ENCODE results near the gene JCAD. TPM values are rescaled to one million over a fixed set of nuclear protein-coding genes. Genes with fewer than 3 reads are reported as not detected.

JCAD gene
- total RNA-seq, 1 experiment from 2014 or later, result 0.77 TPM

GRCh38 chr10:30036341-30036740 is 23.0 kb downstream of the JCAD start:
- Histone ChIP-seq H3K27ac (ENCODE audit: insufficient read length, low read depth, low read length) (no peak overlapping the region), H3K56ac (ENCODE audit: insufficient read length, low read depth, low read length) (no peak overlapping the region), H3K27me3 (ENCODE audit: insufficient read depth, low read length) (no peaks in the 10 kb centered on the region), H4K20me1 (ENCODE audit: control insufficient read depth, insufficient read depth, insufficient read length) (no peaks in the 10 kb centered on the region), H3K23ac (ENCODE audit: insufficient read length, low read depth, low read length) (no peak overlapping the region), H3K4ac (ENCODE audit: low read depth, low read length) (no peak overlapping the region), H2BK12ac (ENCODE audit: insufficient read length, low read depth, low read length) (no peak overlapping the region), H4K5ac (ENCODE audit: insufficient read length, low read depth, low read length) (no peak overlapping the region), H3K9me3 (ENCODE audit: control insufficient read depth, low read depth, low read length) (no peaks in the 10 kb centered on the region), H2AK5ac (ENCODE audit: insufficient read length, low read length) (no peak overlapping the region), H3K9ac (ENCODE audit: extremely low read depth, insufficient read length, low read length) (no peak overlapping the region), H3K79me1 (ENCODE audit: insufficient read depth, low read depth, low read length, poor library complexity, severe bottlenecking) (no peaks in the 10 kb centered on the region), H2BK15ac (ENCODE audit: low read depth, low read length) (no peak overlapping the region), H4K8ac (replicated peaks; ENCODE audit: insufficient read length, low read depth, low read length) (no peak overlapping the region), H2BK120ac (ENCODE audit: low read depth, low read length, poor library complexity, severe bottlenecking) (no peak overlapping the region), H3K23me2 (ENCODE audit: insufficient read length, low read depth, low read length, poor library complexity, severe bottlenecking) (no peaks in the 10 kb centered on the region), H2AFZ (ENCODE audit: low read length) (no peak overlapping the region), H3K4me2 (ENCODE audit: insufficient read depth, insufficient read length, low read length) (no peak overlapping the region), H2BK5ac (ENCODE audit: insufficient read length, low read length) (no peak overlapping the region), H3K14ac (ENCODE audit: insufficient read depth, low read length) (no peak overlapping the region), H3K4me1 (ENCODE audit: insufficient read depth, low read length) (peaks cover 4% of the 10 kb centered on the region; the same call in 1 of the 2 replicates), H3T11ph (ENCODE audit: low read length) (no peak overlapping the region), H4K91ac (ENCODE audit: insufficient read length, low read depth, low read length) (no peak overlapping the region), H2BK20ac (ENCODE audit: low read depth, low read length, poor library complexity, severe bottlenecking) (no peak overlapping the region), H3K18ac (ENCODE audit: insufficient read length, low read depth, low read length) (no peak overlapping the region), H3K79me2 (ENCODE audit: insufficient read depth, low read length) (no peaks in the 10 kb centered on the region)
- no peak overlapping the region for H3K4me3 Mint-ChIP-seq
- no peaks in the 10 kb centered on the region; the same call in none of the 2 replicates for H3K27me3 Mint-ChIP-seq (ENCODE audit: low read depth)
- no peak for TF ChIP-seq CTCF (conservative IDR thresholded peaks at IDR 0.05)
- WGBS (ENCODE audit: extremely low coverage, insufficient read length, low lambda C conversion rate), result no CpG with 5 or more reads among the region's 3 CpGs
- no peak overlapping the region for H3K27ac Mint-ChIP-seq
- DNase-seq, result no peak
- peaks cover 28 to 31% of the 10 kb centered on the region in 2 experiments for H3K4me1 Mint-ChIP-seq
- H3K9me3 Mint-ChIP-seq, result no peaks in the 10 kb centered on the region
- H3K36me3 Mint-ChIP-seq (ENCODE audit: insufficient read depth in 1 of 3, low read depth in 3 of 3), result no peaks in the 10 kb centered on the region
